ENCODE results near the gene RASAL2. TPM values are rescaled to one million over a fixed set of nuclear protein-coding genes. Genes with fewer than 3 reads are reported as not detected.
"Not testable (repeated sequence)": the region's sequence is repeated elsewhere in the genome, so short reads cannot be mapped to it uniquely, and the experiment has no call there.

Gene RASAL2
- total and polyA plus RNA-seq, 10 donors: 0.42 to 24.4 (median 14.6) TPM

DNA sequence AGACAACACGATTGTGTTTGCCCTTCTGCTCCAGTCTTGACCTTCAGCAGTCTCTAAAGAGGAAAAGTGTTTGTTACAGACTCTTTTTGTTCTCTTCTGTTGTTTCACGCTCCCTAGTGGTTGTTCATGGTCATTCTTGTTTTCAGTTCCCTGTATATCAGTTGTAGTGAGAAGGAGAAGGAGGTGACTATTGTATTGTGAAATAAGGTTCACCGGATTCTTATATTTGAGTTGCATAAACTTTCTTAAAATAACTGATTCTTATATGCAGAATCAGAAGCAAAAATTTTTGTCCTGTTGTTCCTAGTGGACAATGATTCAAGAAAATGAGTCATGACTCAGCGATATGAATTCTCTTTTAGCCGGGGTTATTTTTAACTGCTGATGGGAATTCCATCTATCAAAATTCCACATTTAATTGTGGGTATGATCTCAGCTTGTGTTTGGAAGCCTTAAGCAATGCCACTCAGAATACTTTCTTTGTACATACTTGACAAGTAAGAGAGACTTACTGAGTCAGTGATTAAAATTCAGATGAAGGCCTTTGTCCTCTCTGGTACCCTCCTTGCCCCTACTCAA is 250.7 kb downstream of the RASAL2 start:
- no peak for DNase-seq
- TF ChIP-seq, protein P1, sequence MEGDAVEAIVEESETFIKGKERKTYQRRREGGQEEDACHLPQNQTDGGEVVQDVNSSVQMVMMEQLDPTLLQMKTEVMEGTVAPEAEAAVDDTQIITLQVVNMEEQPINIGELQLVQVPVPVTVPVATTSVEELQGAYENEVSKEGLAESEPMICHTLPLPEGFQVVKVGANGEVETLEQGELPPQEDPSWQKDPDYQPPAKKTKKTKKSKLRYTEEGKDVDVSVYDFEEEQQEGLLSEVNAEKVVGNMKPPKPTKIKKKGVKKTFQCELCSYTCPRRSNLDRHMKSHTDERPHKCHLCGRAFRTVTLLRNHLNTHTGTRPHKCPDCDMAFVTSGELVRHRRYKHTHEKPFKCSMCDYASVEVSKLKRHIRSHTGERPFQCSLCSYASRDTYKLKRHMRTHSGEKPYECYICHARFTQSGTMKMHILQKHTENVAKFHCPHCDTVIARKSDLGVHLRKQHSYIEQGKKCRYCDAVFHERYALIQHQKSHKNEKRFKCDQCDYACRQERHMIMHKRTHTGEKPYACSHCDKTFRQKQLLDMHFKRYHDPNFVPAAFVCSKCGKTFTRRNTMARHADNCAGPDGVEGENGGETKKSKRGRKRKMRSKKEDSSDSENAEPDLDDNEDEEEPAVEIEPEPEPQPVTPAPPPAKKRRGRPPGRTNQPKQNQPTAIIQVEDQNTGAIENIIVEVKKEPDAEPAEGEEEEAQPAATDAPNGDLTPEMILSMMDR (IDR thresholded peaks at IDR 0.05 in 8 of 11, conservative IDR thresholded peaks at IDR 0.05 in 3 of 11): peak in 5 of 11 experiments; percentile 9 to 47 (median 36)
- TF ChIP-seq POLR2AphosphoS5 (IDR thresholded peaks at IDR 0.05) (no peak), POLR2A (IDR thresholded peaks at IDR 0.05) (no peak)
- 21 to 43% (median 34%) methylated on average over 5 of the region's 5 CpGs for WGBS, 5 donors
- peak overlapping the region in 2 of 8 donors; percentile 14 to 38 for H3K27ac ChIP-seq
- intact Hi-C loops (cut with DNase I; ENCODE audit: low total_unique reads): no loop called here
- H3K4me3 ChIP-seq: no peak overlapping the region
- no peaks in the 10 kb centered on the region for H3K9me3 ChIP-seq
- H3K36me3 ChIP-seq: no peaks in the 10 kb centered on the region
- H3K4me1 ChIP-seq: peaks cover 0 to 15% (median 3%) of the 10 kb centered on the region in 6 donors
- no peaks in the 10 kb centered on the region for H3K27me3 ChIP-seq (replicated peaks in 1 of 7)

DNA sequence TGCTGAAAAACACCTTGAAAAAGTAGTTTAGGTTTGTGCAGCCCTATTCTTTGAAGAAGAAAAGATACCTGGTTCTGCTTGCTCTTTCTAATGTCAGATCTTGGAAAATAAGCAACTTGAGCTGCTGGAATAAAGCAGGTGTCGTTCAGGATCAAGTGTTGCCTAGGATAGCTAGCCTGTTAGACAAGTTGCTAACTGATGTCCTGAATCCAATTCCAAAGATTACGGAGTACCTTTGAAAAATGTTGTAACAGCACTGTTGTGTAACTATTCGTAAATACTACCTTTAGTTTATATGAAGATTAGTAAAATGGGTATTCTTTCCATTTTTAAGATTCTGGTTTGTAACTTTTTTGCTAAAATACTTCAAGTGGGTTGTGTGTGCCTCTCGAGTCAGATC is 251.3 kb downstream of the RASAL2 start:
- Histone ChIP-seq H3K27ac (peak overlapping the region in 1 of 8 donors; percentile 15), H3K4me3 (no peak overlapping the region), H3K27me3 (replicated peaks in 1 of 7) (no peaks in the 10 kb centered on the region), H3K4me1 (peaks cover 0 to 15% (median 3%) of the 10 kb centered on the region in 6 donors), H3K36me3 (no peaks in the 10 kb centered on the region), H3K9me3 (no peaks in the 10 kb centered on the region)
- DNase-seq: no peak
- 71 to 89% (median 80%) methylated on average over 4 of the region's 4 CpGs for WGBS, 5 donors
- intact Hi-C loops (cut with DNase I; ENCODE audit: low total_unique reads): no loop called here
- TF ChIP-seq POLR2A (IDR thresholded peaks at IDR 0.05) (no peak), POLR2AphosphoS5 (IDR thresholded peaks at IDR 0.05) (no peak)
- TF ChIP-seq, protein P1 (IDR thresholded peaks at IDR 0.05 in 8 of 11, conservative IDR thresholded peaks at IDR 0.05 in 3 of 11): no peak

DNA sequence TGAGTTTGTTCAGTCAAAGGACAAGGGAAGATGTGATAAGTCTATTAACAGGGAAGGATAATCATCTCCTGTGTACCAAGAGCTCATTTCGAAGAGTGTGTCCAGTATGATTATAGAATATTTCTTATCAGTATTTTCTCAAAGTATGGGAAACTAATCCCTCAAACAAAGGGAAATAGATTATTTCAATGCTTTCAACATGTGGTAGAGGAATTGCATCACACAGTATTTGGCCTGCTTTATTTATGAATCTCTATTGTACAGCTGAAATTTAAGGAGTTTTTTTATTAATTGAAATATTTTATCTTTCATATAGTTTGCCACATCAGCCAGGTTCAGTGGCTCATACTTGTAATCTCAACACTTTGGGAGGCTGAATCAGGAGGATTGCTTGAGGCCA is 251.9 kb downstream of the RASAL2 start:
- TF ChIP-seq POLR2A (IDR thresholded peaks at IDR 0.05) (no peak), POLR2AphosphoS5 (IDR thresholded peaks at IDR 0.05) (no peak)
- TF ChIP-seq, protein P1 (IDR thresholded peaks at IDR 0.05 in 8 of 11, conservative IDR thresholded peaks at IDR 0.05 in 3 of 11): no peak
- Histone ChIP-seq H3K36me3 (no peaks in the 10 kb centered on the region), H3K9me3 (no peaks in the 10 kb centered on the region), H3K4me1 (peaks cover 0 to 15% (median 3%) of the 10 kb centered on the region in 6 donors), H3K27me3 (replicated peaks in 1 of 7) (no peaks in the 10 kb centered on the region), H3K27ac (no peak overlapping the region), H3K4me3 (no peak overlapping the region)
- 65 to 90% (median 76%) methylated on average over 1 of the region's 1 CpG for WGBS, 5 donors
- intact Hi-C loops (cut with DNase I; ENCODE audit: low total_unique reads): no loop called here
- no peak for DNase-seq

DNA sequence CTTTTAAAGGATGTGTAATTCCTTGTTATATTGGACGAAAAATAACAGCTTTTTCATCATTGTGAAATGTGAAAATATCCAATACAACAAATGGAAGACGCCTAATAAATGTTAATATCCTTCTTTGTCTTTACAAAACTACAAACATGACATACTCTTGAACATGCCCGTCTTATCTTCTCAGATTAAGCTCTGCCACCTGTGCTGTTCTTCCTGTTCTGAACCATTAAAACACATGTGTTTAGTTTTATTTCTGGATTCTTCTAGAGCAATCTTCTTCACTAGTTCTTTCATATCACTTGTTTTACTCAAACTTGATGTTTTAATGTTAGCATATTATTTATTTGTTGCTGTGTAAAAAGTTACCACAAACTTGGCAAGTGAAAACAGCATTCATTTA is 255.9 kb downstream of the RASAL2 start:
- intact Hi-C loops (cut with DNase I; ENCODE audit: low total_unique reads): no loop called here
- Histone ChIP-seq H3K9me3 (peaks cover 0 to 18% (median 12%) of the 10 kb centered on the region in 8 donors), H3K4me1 (peaks cover 0 to 9% (median 0%) of the 10 kb centered on the region in 6 donors), H3K4me3 (no peak overlapping the region), H3K27me3 (replicated peaks in 1 of 7) (no peaks in the 10 kb centered on the region), H3K27ac (no peak overlapping the region), H3K36me3 (no peaks in the 10 kb centered on the region)
- TF ChIP-seq POLR2A (IDR thresholded peaks at IDR 0.05) (no peak), POLR2AphosphoS5 (IDR thresholded peaks at IDR 0.05) (no peak)
- TF ChIP-seq, protein P1 (IDR thresholded peaks at IDR 0.05 in 8 of 11, conservative IDR thresholded peaks at IDR 0.05 in 3 of 11): no peak
- WGBS, 5 donors: 57 to 70% (median 63%) methylated on average over 3 of the region's 3 CpGs
- DNase-seq: no peak

DNA sequence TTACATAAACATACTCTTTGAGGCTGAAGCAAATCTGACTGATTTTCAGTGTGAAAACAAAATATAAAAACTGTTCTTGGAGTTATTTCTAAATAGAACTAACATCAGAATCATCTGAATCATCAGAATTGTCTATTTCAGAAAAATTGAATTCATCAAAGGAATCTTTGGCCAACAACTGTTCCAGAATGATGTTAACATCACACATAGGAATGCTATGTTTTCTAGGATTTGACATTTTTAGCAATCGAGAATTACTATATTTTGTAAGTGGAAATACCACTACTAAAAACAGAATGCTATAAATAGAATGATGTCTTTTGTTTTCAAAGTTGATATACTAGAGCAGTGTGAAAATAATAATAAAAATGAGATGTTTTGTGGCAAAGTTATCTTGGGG is 258.0 kb downstream of the RASAL2 start:
- H3K27me3 ChIP-seq (replicated peaks in 1 of 7); H3K36me3 ChIP-seq; DNase-seq; H3K4me3 ChIP-seq; H3K27ac ChIP-seq; intact Hi-C loops (cut with DNase I; ENCODE audit: low total_unique reads); H3K4me1 ChIP-seq: not testable (repeated sequence)
- WGBS, 5 donors: 65 to 91% (median 75%) methylated on average over 1 of the region's 1 CpG
- peaks cover 0 to 18% (median 12%) of the 10 kb centered on the region in 8 donors for H3K9me3 ChIP-seq

Measured in spleen (tissue), 11 donors.